ENCODE data around the gene CELA2A.

GRCh38 chr1:15465674-15466073, 9.1 kb downstream of the CELA2A start:
- TF ChIP-seq CTCF (IDR thresholded peaks at IDR 0.05) = no peak
- TF ChIP-seq POLR2A (IDR thresholded peaks at IDR 0.05) = no peak
